Measurements from ENCODE around the gene OR52E6. TPM values are rescaled to one million over a fixed set of nuclear protein-coding genes. Genes with fewer than 3 reads are reported as not detected.

The OR52E6 gene
- total and polyA plus RNA-seq, 9 donors, result not detected

- TF ChIP-seq POLR2A (IDR thresholded peaks at IDR 0.05) (no peak), CTCF (IDR thresholded peaks at IDR 0.05) (no peak), EP300 (IDR thresholded peaks at IDR 0.05) (no peak)
- intact Hi-C loops (cut with DNase I), result no loop called here
- H3K27me3 ChIP-seq, result no peaks in the 10 kb centered on the region
- H3K36me3 ChIP-seq, result no peaks in the 10 kb centered on the region
- no peak overlapping the region for H3K4me3 ChIP-seq
- H3K4me1 ChIP-seq (ENCODE audit: insufficient read depth), result no peaks in the 10 kb centered on the region
- no peak overlapping the region for H3K27ac ChIP-seq
- no peak for DNase-seq
- H3K9me3 ChIP-seq, result no peaks in the 10 kb centered on the region
- 70 to 84% (median 74%) methylated on average over 6 of the region's 6 CpGs for WGBS, 3 donors
Observed at GRCh38 chr11:5831196-5831829, 10.4 kb downstream of the OR52E6 start.

GRCh38 chr11:5818245-5818886 is 23.3 kb downstream of the OR52E6 start:
- Histone ChIP-seq H3K4me3 (no peak overlapping the region), H3K27me3 (no peaks in the 10 kb centered on the region), H3K4me1 (ENCODE audit: insufficient read depth) (no peaks in the 10 kb centered on the region), H3K36me3 (no peaks in the 10 kb centered on the region), H3K27ac (no peak overlapping the region), H3K9me3 (no peaks in the 10 kb centered on the region)
- TF ChIP-seq POLR2A (IDR thresholded peaks at IDR 0.05), result no peak
- TF ChIP-seq CTCF (IDR thresholded peaks at IDR 0.05), result no peak
- TF ChIP-seq EP300 (IDR thresholded peaks at IDR 0.05), result no peak
- intact Hi-C loops (cut with DNase I), result no loop called here
- no peak for DNase-seq
- WGBS, 3 donors, result 35 to 45% (median 45%) methylated on average over 1 of the region's 1 CpG

- TF ChIP-seq POLR2A (IDR thresholded peaks at IDR 0.05) (no peak), CTCF (IDR thresholded peaks at IDR 0.05) (no peak), EP300 (IDR thresholded peaks at IDR 0.05) (no peak)
- no peak for DNase-seq
- no peaks in the 10 kb centered on the region for H3K4me1 ChIP-seq (ENCODE audit: insufficient read depth)
- H3K36me3 ChIP-seq, result no peaks in the 10 kb centered on the region
- no peaks in the 10 kb centered on the region for H3K27me3 ChIP-seq
- H3K4me3 ChIP-seq, result no peak overlapping the region
- H3K27ac ChIP-seq, result no peak overlapping the region
- no peaks in the 10 kb centered on the region for H3K9me3 ChIP-seq
- 48 to 57% (median 54%) methylated on average over 4 of the region's 4 CpGs for WGBS, 3 donors
- intact Hi-C loops (cut with DNase I), result no loop called here
Observed at GRCh38 chr11:5815534-5815933, 26.2 kb downstream of the OR52E6 start.

GRCh38 chr11:5809905-5810795 is 31.5 kb downstream of the OR52E6 start:
- no peak overlapping the region for H3K4me3 ChIP-seq
- H3K9me3 ChIP-seq, result no peaks in the 10 kb centered on the region
- no peaks in the 10 kb centered on the region for H3K36me3 ChIP-seq
- no peak overlapping the region for H3K27ac ChIP-seq
- H3K27me3 ChIP-seq, result no peaks in the 10 kb centered on the region
- intact Hi-C loops (cut with DNase I), result loop anchor here in 2 of 4 donors (10.0 kb wide), 2 partner anchors 345 to 605 kb away; partner anchors contain the start of gene OR51V1 (in 1 of the 2)
- no peak for DNase-seq
- 64 to 77% (median 70%) methylated on average over 6 of the region's 6 CpGs for WGBS, 3 donors
- H3K4me1 ChIP-seq (ENCODE audit: insufficient read depth), result no peaks in the 10 kb centered on the region
- TF ChIP-seq CTCF (IDR thresholded peaks at IDR 0.05) (no peak), EP300 (IDR thresholded peaks at IDR 0.05) (no peak), POLR2A (IDR thresholded peaks at IDR 0.05) (no peak)
